Measurements from ENCODE around the gene TMEM126B. TPM values are rescaled to one million over a fixed set of nuclear protein-coding genes. Genes with fewer than 3 reads are reported as not detected.

The TMEM126B gene
- total RNA-seq, 2 experiments from 2014 or later, result 47.4 to 61.1 TPM

- H3K27ac ChIP-seq (ENCODE audit: low read depth, low read length, poor library complexity, severe bottlenecking), result peak within 1 kb of the TSS; percentile 72
- peak; percentile 91 for DNase-seq (ENCODE audit: low spot score)
- no peaks in the 10 kb centered on the region for H4K20me1 ChIP-seq (ENCODE audit: insufficient read depth, low read length)
- ChIA-PET CTCF (ENCODE audit: unreplicated experiment) (interaction anchor here (0.6 to 1.6 kb wide), 6 partner anchors 8 to 20 kb away, joined by 3 to 5 read pairs (median 4); partner anchors contain the start of genes DLG2 and TMEM126B), POLR2A (interaction anchor here (0.7 to 7.4 kb wide), 13 partner anchors 11 to 653 kb away, joined by 3 to 94 read pairs (median 4); partner anchors contain the start of genes CREBZF, DLG2 and TMEM126B)
- H3K9me2 ChIP-seq (ENCODE audit: insufficient read depth, low read length), result no peaks in the 10 kb centered on the region
- peak within 1 kb of the TSS; percentile 74 for H3K4me3 ChIP-seq (ENCODE audit: low read depth, low read length, poor library complexity, severe bottlenecking)
- intact Hi-C loops (cut with micrococcal nuclease; ENCODE audit: unreplicated experiment), result loop anchor here (1.0 to 5.0 kb wide), 3 partner anchors 16 to 420 kb away; partner anchors contain the start of gene PICALM
- H3K36me3 ChIP-seq (ENCODE audit: insufficient read depth, low read length), result peaks cover 19% of the 10 kb centered on the region; the same call in 1 of the 2 replicates
- no peaks in the 10 kb centered on the region; the same call in 1 of the 2 replicates for H3K9me3 ChIP-seq (ENCODE audit: low read length)
- TF ChIP-seq EZH2phosphoT487 (IDR thresholded peaks at IDR 0.05; ENCODE audit: borderline replicate concordance, low read depth, low read length) (no peak), CTCF (conservative IDR thresholded peaks at IDR 0.05; ENCODE audit: low read length) (no peak)
- H3K4me1 ChIP-seq (ENCODE audit: insufficient read depth, low read length, poor library complexity, severe bottlenecking), result peaks cover 33% of the 10 kb centered on the region
- peaks cover 30% of the 10 kb centered on the region; the same call in 1 of the 2 replicates for H3K79me2 ChIP-seq (ENCODE audit: insufficient read depth, low read depth, low read length)
- peak within 1 kb of the TSS; percentile 86 for H2AFZ ChIP-seq (ENCODE audit: low read length)
- H3K4me2 ChIP-seq (ENCODE audit: low read length), result peak within 1 kb of the TSS; percentile 82
- BruUV-seq (replicated peaks), result no TSS peak
Measured at GRCh38 chr11:85647604-85648299, 19.4 kb downstream of the TMEM126B start, which contains the start of gene TMEM126A. Gene TMEM126A, plus strand, starts transcription at chr11:85647967. Its CDS starts 2,289 bp downstream, at chr11:85650256.

GRCh38 chr11:85651118-85651517 is 22.7 kb downstream of the TMEM126B start:
- Histone ChIP-seq H3K9me2 (ENCODE audit: insufficient read depth, low read length) (no peaks in the 10 kb centered on the region), H2AFZ (ENCODE audit: low read length) (no peak overlapping the region), H3K27ac (ENCODE audit: low read depth, low read length, poor library complexity, severe bottlenecking) (no peak overlapping the region), H3K4me2 (ENCODE audit: low read length) (no peak overlapping the region), H3K4me1 (ENCODE audit: insufficient read depth, low read length, poor library complexity, severe bottlenecking) (peaks cover 23% of the 10 kb centered on the region), H3K36me3 (ENCODE audit: insufficient read depth, low read length) (peaks cover 46% of the 10 kb centered on the region), H3K79me2 (ENCODE audit: insufficient read depth, low read depth, low read length) (peaks cover 42% of the 10 kb centered on the region; the same call in 1 of the 2 replicates), H3K4me3 (ENCODE audit: low read depth, low read length, poor library complexity, severe bottlenecking) (no peak overlapping the region), H3K9me3 (ENCODE audit: low read length) (no peaks in the 10 kb centered on the region), H4K20me1 (ENCODE audit: insufficient read depth, low read length) (peaks cover 15% of the 10 kb centered on the region; the same call in 1 of the 2 replicates)
- no peak for DNase-seq (ENCODE audit: low spot score)
- ChIA-PET POLR2A (interaction anchor here (0.7 to 7.4 kb wide), 3 partner anchors 8 to 27 kb away, joined by 3 to 94 read pairs (median 3); no protein-coding TSS in a partner anchor), CTCF (ENCODE audit: unreplicated experiment) (no interaction called here)
- BruUV-seq (replicated peaks), result no TSS peak
- no peak for TF ChIP-seq EZH2phosphoT487 (IDR thresholded peaks at IDR 0.05; ENCODE audit: borderline replicate concordance, low read depth, low read length)
- no peak for TF ChIP-seq CTCF (conservative IDR thresholded peaks at IDR 0.05; ENCODE audit: low read length)
- intact Hi-C loops (cut with micrococcal nuclease; ENCODE audit: unreplicated experiment), result no loop called here

Measured in OCI-LY7 (cell line).